HG03354 (cell line): ENCODE results near the gene DCAF11.
A peak's percentile ranks its signal among the peaks of the same experiment; 100 is the strongest.

ENCODE experiments used
- ATAC-seq: cut with Tn5 transposase; IDR thresholded peaks from one replicate; pipeline ENCODE4 v1.9.1; 2021; ENCODE audit warnings: mild to moderate bottlenecking; ENCODE audit not compliant: unreplicated experiment, poor library complexity, severe bottlenecking

The DCAF11 gene

DNA sequence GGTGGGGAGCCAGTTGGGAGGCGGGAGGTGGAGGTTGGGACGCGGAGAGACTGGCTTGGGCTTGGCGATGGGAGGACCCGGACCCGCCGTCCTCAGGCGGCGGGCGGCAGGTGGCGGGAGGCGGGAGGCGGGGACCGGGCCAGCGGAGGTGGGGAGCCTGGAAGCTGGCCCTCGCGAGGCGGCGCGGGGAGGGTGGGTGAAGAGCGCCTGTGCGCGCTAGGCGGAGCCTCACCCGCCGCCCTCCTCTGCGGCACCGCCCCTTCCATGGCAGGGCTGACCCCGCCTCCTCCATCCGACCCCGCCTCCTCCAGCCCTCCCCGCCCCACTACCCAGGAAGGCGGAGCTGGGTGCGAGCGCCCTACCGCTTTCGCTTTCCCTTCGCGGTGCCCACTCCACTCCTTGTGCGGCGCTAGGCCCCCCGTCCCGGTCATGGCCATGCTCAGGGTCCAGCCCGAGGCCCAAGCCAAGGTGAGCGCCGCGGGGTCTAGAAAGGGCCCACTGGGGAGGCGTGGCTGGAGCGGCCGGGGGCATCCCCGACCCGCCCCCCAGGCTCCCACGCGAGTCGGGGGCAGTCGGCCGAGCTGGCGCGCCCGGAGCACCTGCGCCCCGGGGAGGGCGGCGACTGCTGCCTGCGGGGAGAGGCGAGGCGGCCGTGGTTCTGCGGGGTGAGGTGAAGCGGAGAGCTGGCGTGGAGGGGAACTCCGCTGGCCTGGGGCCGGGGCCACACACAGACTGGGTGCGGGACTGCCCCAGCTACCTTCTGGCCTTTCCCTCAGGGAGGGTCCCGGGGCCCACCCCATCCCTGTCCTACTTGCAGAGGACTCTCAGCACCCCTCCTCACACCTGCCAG, 21.5 kb downstream of the DCAF11 start, which contains the start of gene PSME1:
PSME1 (plus strand) TSS at position 361 of the 850 bp plus-strand sequence; CDS start at position 430, 69 bp downstream.
- peak; percentile 88 for ATAC-seq

DNA sequence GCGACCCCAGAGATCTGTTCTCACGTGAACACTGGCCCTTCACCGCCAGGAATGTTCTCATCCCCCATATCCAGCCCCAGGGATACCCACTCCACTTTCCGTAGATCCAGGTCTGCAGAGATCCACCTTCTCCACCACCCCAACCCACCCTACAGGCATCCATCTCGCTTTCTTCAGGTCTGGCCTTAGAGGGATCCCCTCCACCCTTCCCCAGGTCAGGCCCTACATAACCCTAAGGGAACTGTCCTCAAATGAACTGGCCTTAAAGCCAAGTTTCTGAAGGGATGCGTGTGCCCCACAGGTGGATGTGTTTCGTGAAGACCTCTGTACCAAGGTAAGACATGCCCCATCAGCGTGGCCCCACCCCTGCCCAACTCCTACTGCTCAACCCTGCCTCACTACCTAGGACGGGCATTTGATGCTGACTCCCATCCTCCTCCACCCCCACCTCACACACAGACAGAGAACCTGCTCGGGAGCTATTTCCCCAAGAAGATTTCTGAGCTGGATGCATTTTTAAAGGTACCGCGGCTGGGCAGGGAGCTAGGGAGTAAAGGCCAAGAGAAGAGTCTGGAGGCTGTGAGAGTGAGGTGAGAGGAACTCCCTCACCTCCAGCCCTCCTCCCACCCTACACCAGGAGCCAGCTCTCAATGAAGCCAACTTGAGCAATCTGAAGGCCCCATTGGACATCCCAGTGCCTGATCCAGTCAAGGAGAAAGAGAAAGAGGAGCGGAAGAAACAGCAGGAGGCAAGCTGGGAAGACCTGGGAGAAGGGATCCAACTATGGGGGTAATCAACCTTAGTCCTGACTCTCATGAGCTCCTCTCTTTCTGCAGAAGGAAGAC, 22.3 kb downstream of the DCAF11 start:
- ATAC-seq, result no peak

DNA sequence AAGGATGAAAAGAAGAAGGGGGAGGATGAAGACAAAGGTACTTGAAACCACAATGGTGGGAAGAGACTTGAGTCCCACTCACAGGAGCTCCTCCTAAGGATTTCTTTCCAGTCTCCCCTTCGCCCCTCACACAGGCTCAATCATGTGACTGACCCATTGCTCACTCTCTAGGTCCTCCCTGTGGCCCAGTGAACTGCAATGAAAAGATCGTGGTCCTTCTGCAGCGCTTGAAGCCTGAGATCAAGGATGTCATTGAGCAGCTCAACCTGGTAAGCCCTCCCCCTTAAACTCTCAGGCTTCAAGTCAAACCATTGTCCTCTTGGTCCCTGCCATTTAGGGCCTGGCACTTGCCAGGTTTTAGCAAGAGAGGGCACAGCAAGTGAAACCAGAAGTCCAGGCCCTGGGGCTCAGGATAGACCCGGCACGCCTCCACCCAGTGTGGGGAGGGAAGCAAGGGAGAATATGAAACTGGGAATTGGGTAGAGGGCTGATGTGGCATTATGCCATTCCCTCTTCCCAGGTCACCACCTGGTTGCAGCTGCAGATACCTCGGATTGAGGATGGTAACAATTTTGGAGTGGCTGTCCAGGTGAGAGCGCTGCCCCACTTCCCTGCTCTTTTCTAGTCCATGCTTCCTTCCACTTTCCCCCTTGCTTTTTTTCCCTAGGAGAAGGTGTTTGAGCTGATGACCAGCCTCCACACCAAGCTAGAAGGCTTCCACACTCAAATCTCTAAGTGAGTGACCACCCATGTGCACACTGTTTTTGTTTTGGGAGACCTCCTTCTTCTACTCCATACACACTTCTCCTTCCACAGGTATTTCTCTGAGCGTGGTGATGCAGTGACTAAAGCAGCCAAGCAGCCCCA, 23.2 kb downstream of the DCAF11 start:
- ATAC-seq, result no peak

DNA sequence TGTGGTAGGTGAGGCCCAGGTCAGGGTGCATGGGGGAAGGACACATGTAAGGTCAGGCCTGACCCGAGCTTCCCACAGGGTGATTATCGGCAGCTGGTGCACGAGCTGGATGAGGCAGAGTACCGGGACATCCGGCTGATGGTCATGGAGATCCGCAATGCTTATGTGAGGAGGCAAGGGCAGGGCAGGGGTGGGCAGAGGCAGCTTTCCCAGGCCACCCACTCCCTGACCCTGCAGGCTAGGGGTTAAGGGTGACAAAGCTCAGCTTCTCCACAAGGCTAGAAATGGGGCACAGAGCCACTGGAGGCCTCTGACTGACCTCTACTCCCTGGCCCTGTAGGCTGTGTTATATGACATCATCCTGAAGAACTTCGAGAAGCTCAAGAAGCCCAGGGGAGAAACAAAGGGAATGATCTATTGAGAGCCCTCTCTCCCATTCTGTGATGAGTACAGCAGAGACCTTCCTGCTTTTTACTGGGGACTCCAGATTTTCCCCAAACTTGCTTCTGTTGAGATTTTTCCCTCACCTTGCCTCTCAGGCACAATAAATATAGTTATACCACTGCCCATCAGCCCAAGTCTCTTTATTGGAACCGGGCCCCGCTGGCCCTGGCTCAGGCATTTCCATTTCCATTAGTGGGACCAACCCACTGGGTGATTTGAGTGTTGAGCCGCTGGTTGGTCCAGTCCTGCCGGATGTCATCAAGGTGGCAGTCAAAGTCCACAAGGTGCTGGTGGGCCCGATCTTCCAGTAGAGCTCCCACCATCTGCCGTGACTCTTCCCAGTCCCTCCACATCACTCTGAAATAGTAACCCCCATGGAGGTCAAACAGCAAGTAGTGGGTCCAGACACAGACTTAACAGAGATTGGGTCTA, 24.1 kb downstream of the DCAF11 start:
- ATAC-seq, result no peak

DNA sequence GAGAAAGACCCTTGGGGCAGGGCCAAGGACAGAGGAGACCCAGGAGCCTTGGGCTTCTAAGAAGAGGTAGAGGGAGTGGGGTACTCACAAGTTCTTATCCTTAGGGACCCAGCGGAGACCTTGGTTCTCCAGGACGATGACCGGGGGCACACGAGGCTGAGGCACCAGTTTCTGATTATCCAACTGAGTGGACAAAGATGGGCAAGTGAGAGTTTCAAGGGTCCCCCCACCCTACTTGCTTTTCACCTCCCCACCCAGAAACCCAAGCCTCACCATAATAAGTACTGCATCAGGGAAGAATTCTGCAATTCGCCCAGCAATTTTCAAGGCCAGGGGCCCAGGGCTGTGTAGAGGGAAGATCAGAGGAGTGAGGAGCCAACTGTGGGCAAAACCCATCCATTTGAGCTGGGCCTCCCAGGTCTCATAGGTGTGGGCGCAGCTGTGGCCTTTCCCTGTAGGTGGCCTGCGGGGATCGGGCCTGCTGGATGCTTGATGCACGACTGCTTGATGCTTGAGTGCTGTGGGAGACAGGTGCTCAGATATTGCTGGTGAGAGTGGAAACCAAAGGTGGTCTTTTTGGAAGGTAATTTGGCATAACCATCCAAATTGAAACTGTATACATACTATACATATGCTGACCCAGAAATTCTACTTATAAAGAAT, 24.8 kb downstream of the DCAF11 start:
- no peak for ATAC-seq

DNA sequence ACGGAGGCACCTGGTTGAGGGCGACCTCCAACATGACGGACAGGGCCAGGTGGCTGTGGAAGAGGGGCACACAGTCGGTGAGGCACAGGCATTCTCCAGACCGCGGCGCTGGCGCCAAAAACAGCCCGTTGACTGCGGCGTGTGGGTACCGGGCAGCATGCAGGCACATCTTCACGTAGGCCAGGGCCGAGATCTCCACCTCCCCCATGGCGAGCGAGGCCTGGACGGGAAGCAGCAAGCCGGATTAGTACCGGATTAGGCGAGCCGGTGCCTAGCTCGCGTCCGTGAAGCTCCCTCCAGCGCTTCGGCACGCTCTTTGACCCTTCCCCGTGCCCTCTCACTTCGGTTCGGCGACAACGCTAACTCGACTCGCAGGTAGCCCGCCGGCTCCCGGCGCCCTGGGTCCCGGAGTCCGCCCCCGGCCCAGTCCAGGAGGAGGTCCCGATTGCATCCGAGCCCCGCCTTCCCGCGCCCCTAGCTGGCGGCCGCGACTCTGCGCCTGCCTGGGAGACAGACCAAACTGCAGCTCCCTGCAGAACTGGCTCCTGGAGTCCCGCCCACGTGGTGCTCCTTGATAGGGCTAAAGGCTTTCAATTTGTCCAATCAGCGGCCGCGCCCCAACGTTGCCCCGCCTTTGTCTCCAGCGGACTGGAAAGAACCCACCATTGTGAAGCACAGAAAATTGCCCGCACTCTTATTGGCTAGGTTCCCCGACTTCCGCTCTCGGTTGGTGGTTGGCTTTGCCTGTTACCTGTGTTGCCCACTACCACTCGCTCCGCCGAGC, 26.7 kb downstream of the DCAF11 start, which contains the start of gene EMC9:
EMC9 (minus strand) TSS at position 495 of the 784 bp plus-strand sequence; CDS start at position 208, 287 bp downstream.
- ATAC-seq, result peak; percentile 88

DNA sequence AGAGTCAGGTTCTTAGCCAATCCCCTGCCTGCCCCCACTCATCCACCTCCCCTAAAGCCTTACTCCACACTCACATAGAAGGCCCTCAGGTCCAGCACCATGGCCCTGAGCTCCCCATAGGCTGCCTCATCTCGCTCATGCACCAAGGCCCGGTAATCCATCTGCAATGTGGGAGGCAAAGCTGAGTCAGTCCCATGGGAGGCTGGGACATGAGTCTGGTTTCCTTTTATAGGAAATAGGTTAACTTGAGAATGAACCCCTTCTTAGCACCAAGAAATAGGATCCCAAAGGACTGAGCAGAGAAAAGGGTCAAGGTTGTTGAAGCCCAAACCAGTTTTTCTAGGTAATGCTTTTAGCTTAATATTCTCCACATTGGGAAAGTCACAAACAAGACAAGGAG, 28.9 kb downstream of the DCAF11 start:
- no peak for ATAC-seq

DNA sequence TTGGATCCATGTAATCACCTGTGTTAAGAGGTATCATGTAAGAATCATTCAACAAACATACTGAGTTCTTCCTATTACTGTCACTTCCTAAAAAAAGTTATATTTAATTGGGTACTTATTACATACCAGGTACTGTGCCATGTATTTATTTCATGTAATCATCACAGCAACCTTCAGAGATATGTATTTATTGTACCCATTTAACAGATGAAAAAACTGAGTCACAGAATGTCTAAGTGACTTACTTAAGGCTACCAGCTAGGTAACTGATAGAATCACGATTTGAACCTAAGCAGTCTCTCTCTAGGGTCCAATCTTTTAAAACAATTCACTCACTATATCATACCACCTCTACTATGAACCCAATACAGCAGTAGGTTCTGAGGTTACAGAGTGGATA, 29.9 kb downstream of the DCAF11 start:
- ATAC-seq, result no peak

DNA sequence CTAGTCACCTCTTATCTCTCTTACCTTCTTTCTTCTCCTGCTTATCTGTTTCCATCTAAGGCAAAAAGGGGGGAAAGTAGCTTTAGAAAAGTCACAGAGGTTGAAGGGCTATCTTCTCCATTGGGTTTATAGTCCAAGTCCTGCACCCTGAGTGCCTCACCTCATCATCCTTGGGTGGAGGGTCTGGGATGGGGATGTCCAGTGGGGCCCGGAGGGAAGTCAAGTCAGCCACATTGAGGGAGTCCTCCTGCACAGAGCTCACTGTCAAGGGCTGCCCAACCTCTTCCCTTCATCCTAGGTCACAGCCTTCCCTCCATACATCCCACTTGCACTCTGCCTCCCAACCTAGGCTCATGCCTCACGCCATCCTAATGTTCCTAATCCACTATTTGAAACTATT, 30.6 kb downstream of the DCAF11 start:
- ATAC-seq, result no peak

DNA sequence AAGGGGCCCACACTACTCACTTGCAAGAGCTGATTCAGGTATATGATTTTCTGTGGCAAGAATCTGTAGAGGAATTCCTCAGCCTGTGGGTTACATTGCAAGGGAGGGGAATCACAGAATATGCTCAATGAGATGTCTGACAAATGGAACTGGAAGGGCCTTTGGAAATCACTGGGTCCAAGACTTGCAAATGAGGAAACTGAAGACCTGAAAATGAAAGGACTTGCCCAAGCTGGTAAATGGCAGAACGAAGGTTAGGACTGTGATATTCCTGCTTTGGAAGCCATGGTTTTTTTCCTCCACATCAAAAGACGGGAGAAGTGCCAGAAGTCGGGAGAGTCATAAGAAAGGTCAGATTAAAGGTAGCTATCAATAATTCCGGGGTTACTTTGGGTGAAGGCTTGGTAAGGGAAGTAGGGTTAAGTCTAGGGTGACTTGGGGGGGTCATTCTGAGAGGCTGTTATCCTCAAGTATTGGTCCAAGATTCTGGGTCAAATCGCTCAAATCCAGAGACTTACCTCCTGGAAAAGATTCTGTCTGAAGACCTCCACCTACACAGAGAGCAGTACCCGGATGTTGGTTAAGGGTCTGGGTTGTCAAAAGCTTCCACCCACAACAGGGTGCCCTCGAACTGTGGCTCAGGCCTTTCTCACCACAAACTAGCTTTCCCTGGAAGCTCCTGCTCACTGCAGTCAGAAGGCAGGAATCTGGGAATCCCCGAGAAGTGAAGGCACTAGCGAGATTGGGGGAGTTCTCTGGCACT, 31.3 kb downstream of the DCAF11 start:
- no peak for ATAC-seq

DNA sequence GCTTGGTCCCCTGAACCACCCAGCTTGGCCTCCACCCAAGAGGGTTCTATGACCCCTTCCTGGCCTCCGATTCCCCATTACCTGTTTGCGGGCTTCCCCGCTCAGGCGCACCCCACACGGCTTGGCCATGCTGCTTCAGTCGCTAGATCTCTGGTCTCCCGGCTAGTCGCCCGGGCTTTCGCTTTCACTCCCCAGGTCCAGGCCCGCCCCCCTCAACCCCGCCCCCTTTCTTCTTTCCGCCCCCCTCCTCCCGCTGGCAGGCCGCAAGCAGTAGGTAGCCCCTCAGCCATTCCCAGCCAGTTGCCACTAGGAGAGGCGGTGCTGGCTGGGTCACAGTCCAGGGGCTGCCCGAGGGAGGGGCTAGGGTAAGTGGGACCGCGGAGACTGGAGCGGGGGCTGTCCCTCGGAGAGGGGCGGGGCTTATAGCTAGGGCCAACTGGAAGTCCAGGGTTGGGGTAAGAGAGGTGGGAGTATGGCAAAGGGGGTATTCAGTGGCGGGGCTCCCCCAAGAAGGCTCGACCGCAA, 31.9 kb downstream of the DCAF11 start, which contains the start of gene PSME2:
PSME2 (minus strand) TSS at position 158 of the 525 bp plus-strand sequence; CDS start at position 129, 29 bp downstream.
- ATAC-seq, result peak; percentile 69

DNA sequence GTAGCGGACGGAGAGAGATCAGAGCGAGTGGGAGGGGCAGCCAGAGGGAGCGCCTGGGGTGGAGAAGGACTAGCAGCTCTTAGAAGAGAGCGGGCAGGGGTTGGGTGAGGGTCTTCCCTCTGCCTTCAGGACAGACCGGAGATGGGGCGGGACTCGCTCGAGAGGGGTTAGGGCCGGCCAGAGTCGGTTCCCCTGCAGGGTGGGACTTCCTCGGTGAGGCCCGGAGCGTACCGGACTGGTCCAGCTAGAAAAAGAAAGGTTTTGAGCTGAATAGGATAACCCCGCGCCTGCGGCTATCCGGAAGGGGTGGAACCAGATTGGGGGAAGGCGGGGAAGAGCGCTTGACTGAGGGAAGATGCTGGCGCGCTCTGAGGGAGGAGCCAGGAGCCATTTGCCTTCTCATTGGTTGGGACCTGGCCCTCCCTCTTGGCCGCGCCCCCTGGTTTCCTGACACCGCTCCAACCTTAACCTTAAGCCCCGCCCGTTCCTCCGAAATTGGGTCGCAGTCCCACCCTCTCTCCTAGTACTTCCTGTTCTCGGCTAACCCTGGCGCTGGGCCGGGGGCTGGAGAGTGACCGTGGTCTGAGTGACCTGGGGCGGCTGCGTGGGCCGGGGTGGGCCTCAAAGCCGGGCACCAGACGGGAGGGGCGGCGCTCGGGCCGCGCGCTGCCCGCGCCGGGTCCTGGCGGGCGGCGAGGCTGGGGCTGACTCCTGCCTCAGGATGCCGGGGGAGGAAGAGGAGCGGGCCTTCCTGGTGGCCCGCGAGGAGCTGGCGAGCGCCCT, 32.6 kb downstream of the DCAF11 start, which contains the start of gene RNF31:
RNF31 (plus strand) TSS at position 521 of the 783 bp plus-strand sequence; CDS start at position 722, 201 bp downstream.
- peak; percentile 86 for ATAC-seq

DNA sequence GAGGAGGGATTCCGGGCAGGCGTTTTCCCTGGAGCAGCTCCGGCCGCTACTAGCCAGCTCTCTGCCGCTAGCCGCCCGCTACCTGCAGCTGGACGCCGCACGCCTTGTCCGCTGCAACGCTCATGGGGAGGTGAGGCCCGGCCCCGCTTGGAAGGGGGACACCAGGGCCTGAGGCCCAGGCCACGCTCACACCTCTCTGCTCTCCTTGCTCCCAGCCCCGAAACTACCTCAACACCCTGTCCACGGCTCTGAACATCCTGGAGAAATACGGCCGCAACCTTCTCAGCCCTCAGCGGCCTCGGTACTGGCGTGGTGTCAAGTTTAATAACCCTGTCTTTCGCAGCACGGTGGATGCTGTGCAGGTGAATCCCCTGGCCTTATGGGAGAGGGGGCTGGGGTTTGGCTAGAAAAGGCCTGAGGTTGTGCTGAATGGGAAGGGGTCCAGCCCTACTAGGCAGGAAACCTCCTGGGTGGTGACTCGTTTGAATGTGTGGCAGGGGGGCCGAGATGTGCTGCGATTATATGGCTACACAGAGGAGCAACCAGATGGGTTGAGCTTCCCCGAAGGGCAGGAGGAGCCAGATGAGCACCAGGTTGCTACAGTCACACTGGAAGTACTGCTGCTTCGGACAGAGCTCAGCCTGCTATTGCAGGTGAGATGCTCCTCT, 33.3 kb downstream of the DCAF11 start:
- no peak for ATAC-seq

DNA sequence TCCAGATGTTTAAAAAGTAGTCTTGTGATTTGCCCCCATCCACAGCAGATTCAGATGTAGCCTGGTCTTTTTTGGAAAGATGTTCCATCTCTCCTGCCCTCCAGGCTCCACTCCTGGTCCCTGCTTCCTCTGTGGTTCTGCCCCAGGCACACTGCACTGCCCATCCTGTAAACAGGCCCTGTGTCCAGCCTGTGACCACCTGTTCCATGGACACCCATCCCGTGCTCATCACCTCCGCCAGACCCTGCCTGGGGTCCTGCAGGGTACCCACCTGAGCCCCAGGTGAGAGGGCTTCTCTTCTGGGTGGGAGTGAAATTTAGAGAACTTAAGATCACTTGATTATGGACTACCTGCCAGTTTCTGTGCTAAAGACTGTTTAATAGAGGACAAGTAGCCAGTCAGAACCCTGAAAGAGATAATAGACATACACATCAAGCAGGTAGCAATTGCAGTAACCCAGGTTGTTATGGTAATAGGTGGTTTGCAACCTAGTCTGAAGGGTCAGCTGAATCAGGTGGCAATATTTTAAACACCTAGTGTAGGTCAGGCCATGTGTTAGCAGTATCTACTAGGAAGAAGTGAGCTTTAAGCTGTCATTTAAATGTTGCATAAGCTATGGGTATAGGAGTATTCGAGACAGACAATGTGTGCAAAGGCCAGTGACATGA, 34.9 kb downstream of the DCAF11 start:
- ATAC-seq, result no peak

DNA sequence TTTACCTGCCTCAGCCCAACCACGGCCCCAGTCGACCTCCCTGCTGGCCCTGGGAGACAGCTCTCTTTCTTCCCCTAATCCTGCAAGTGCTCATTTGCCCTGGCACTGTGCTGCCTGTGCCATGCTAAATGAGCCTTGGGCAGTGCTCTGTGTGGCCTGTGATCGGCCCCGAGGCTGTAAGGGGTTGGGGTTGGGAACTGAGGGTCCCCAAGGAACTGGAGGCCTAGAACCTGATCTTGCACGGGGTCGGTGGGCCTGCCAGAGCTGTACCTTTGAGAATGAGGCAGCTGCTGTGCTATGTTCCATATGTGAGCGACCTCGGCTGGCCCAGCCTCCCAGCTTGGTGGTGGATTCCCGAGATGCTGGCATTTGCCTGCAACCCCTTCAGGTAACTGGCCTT, 35.5 kb downstream of the DCAF11 start:
- no peak for ATAC-seq
